Central memory CD8-positive, alpha-beta T cell (primary cell): ENCODE data around the gene ADARB1.

ENCODE experiments used
- ATAC-seq: fragments of 150-1000 bp; cut with Tn5 transposase; replicated peaks from 2 replicates; pipeline ENCODE4 v1.10.0; 2022; ENCODE audit warnings: mild to moderate bottlenecking, moderate FRiP score, moderate number of reproducible peaks; ENCODE audit not compliant: poor library complexity, severe bottlenecking; ENCODE audit errors: extremely low read depth
- DNase-seq, 2 donors: peaks; one replicate each; pipeline ENCODE4 v3.0.0; 2021; ENCODE audit warnings: low spot score in 2 of 2
- H3K27ac Mint-ChIP-seq: one replicate; pipeline ENCODE4 v1.8.0; 2022; ENCODE audit warnings: low read depth, mild to moderate bottlenecking, moderate library complexity, mixed read lengths
- H3K27me3 Mint-ChIP-seq: one replicate; pipeline ENCODE4 v1.8.0; 2022; ENCODE audit warnings: mixed read lengths
- H3K36me3 Mint-ChIP-seq: one replicate; pipeline ENCODE4 v1.8.0; 2022; ENCODE audit warnings: mild to moderate bottlenecking, moderate library complexity, mixed read lengths; ENCODE audit not compliant: insufficient read depth
- H3K4me1 Mint-ChIP-seq: one replicate; pipeline ENCODE4 v1.8.0; 2022; ENCODE audit warnings: mixed read lengths
- H3K4me3 Mint-ChIP-seq: one replicate; pipeline ENCODE4 v1.8.0; 2022; ENCODE audit warnings: mild to moderate bottlenecking, moderate library complexity, mixed read lengths
- H3K9me3 Mint-ChIP-seq: one replicate; pipeline ENCODE4 v1.8.0; 2022; ENCODE audit warnings: mixed read lengths

Gene ADARB1

DNA sequence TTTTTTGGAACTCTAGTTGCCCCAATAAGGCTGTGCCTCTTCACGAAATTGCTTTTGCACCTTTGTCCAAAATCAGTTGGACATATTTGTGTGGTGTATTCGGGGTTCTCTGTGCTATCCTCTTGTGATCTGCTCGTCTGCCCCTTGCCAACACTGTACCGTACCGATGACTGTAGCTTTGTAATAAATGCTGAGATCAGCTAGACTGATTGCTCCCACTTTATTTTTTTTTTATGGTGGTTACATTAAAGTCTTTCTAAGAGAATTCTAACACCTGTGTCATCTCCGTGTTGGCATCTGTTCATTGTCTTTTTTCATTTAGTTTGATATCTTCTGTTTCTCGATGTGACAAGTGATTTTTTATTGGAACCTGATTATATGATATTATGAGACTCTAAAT lies 94.1 kb downstream of the ADARB1 start:
- H3K27ac Mint-ChIP-seq = no peak overlapping the region
- peaks cover 4% of the 10 kb centered on the region for H3K36me3 Mint-ChIP-seq

GRCh38 chr21:45169001-45169400 lies 94.6 kb downstream of the ADARB1 start:
- no peak for ATAC-seq
- Mint-ChIP-seq H3K27me3 (no peaks in the 10 kb centered on the region), H3K4me1 (peaks cover 23% of the 10 kb centered on the region), H3K27ac (no peak overlapping the region), H3K9me3 (no peaks in the 10 kb centered on the region), H3K36me3 (peaks cover 4% of the 10 kb centered on the region), H3K4me3 (no peak overlapping the region)
- no peak for DNase-seq

More for the DNA sequence above, 94.1 kb downstream of the ADARB1 start:
- DNase-seq (no peak), ATAC-seq (no peak)
- no peak overlapping the region for H3K4me3 Mint-ChIP-seq
- peaks cover 23% of the 10 kb centered on the region for H3K4me1 Mint-ChIP-seq
- H3K27me3 Mint-ChIP-seq = no peaks in the 10 kb centered on the region
- H3K9me3 Mint-ChIP-seq = no peaks in the 10 kb centered on the region

DNA sequence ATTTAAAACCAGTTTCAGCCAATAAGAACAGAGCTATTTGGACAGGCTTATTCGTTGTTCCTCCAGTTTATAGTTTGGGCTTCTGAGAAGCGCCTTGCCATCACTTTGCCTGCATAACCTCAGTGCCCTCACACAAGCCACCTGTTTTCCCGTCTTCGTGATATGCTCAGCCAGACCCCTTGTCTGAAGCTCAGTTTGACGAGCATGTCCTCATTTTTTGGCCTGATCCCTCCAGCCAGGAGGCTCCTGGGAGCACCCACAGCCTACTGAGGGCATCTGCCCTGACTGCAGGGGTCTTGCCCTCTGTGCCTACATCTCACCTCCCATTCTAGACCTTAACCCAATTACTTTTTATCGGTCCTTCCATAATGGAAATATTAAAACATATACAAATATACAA lies 95.3 kb downstream of the ADARB1 start:
- no peak for ATAC-seq

GRCh38 chr21:45170987-45171386 lies 96.6 kb downstream of the ADARB1 start:
- Mint-ChIP-seq H3K27me3 (no peaks in the 10 kb centered on the region), H3K4me3 (no peak overlapping the region), H3K27ac (no peak overlapping the region), H3K36me3 (peaks cover 4% of the 10 kb centered on the region), H3K9me3 (no peaks in the 10 kb centered on the region), H3K4me1 (peaks cover 23% of the 10 kb centered on the region)
- DNase-seq = no peak
- no peak for ATAC-seq

More for the DNA sequence above, 95.3 kb downstream of the ADARB1 start:
- Mint-ChIP-seq H3K27me3 (no peaks in the 10 kb centered on the region), H3K36me3 (peaks cover 4% of the 10 kb centered on the region), H3K4me3 (no peak overlapping the region), H3K9me3 (no peaks in the 10 kb centered on the region), H3K27ac (peak overlapping the region; percentile 68), H3K4me1 (peaks cover 23% of the 10 kb centered on the region)
- DNase-seq = no peak

DNA sequence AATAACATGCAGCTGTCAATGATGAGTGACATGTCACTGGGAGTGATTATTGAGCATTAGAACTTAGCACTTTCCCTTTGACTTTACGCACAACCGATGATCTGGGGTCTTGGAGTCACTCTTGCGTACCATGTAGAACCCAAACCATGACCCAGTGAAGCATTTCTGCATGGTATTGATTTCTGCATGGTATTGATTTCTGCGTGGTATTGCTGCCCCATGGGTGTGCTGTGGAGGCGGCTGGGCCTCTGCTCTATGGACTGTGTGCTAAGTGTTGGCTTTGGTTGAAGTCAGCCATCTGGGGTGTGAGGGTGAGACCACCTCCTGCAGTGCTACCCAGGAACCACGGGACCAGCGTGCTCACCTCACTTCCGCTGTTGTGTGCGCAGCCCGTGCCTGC lies 98.0 kb downstream of the ADARB1 start:
- Mint-ChIP-seq H3K9me3 (no peaks in the 10 kb centered on the region), H3K27me3 (no peaks in the 10 kb centered on the region), H3K4me1 (peaks cover 23% of the 10 kb centered on the region), H3K36me3 (peaks cover 4% of the 10 kb centered on the region), H3K27ac (no peak overlapping the region), H3K4me3 (no peak overlapping the region)
- ATAC-seq = no peak
- no peak for DNase-seq

- no peak for ATAC-seq
- Mint-ChIP-seq H3K27me3 (no peaks in the 10 kb centered on the region), H3K36me3 (peaks cover 9% of the 10 kb centered on the region), H3K4me3 (no peak overlapping the region), H3K9me3 (no peaks in the 10 kb centered on the region), H3K27ac (no peak overlapping the region), H3K4me1 (peaks cover 5% of the 10 kb centered on the region)
- no peak for DNase-seq
Measured at GRCh38 chr21:45175326-45176095, 101.1 kb downstream of the ADARB1 start.

DNA sequence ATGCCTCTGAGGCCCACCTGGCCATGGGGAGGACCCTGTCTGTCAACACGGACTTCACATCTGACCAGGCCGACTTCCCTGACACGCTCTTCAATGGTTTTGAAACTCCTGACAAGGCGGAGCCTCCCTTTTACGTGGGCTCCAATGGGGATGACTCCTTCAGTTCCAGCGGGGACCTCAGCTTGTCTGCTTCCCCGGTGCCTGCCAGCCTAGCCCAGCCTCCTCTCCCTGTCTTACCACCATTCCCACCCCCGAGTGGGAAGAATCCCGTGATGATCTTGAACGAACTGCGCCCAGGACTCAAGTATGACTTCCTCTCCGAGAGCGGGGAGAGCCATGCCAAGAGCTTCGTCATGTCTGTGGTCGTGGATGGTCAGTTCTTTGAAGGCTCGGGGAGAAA lies 101.8 kb downstream of the ADARB1 start:
- no peaks in the 10 kb centered on the region for H3K27me3 Mint-ChIP-seq
- peaks cover 11% of the 10 kb centered on the region for H3K36me3 Mint-ChIP-seq
- H3K27ac Mint-ChIP-seq = no peak overlapping the region
- no peaks in the 10 kb centered on the region for H3K9me3 Mint-ChIP-seq
- no peak overlapping the region for H3K4me3 Mint-ChIP-seq
- no peak for ATAC-seq
- peaks cover 2% of the 10 kb centered on the region for H3K4me1 Mint-ChIP-seq
- DNase-seq = no peak

- no peaks in the 10 kb centered on the region for H3K4me1 Mint-ChIP-seq
- H3K27ac Mint-ChIP-seq = peak overlapping the region; percentile 65
- H3K9me3 Mint-ChIP-seq = no peaks in the 10 kb centered on the region
- no peaks in the 10 kb centered on the region for H3K27me3 Mint-ChIP-seq
- peaks cover 12% of the 10 kb centered on the region for H3K36me3 Mint-ChIP-seq
- no peak for DNase-seq
- H3K4me3 Mint-ChIP-seq = no peak overlapping the region
- no peak for ATAC-seq
Measured at GRCh38 chr21:45177039-45177438, 102.7 kb downstream of the ADARB1 start.

DNA sequence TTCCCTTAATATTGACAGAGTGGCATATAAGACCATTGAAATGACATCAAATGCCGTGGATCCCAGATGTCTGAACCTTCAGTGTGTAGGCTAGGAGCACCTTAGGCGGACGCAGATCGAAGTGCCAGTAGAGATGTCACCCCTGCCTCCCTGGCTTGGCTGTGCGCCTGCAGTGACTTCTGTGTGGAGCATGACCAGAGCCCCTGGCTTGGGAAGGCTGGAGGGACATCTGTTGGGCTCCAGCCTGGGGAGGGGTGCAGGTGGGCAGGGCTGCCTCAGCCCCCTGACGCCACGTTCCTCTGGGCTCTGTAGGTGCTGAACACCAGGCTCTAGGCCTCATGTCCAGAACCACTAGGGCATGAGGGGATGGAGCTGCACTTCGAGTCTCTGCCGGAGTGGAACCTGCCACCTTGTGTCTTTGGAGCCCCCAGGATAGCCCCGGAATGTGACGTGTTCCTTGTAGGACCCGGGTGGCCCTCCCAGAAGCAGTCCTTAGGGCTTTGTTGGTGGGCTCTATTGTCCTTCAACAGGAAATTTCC lies 103.8 kb downstream of the ADARB1 start:
- H3K4me1 Mint-ChIP-seq = no peaks in the 10 kb centered on the region
- DNase-seq (no peak), ATAC-seq (no peak)
- H3K36me3 Mint-ChIP-seq = peaks cover 12% of the 10 kb centered on the region
- no peak overlapping the region for H3K27ac Mint-ChIP-seq
- H3K9me3 Mint-ChIP-seq = no peaks in the 10 kb centered on the region
- H3K27me3 Mint-ChIP-seq = no peaks in the 10 kb centered on the region
- no peak overlapping the region for H3K4me3 Mint-ChIP-seq

GRCh38 chr21:45178971-45179370 lies 104.6 kb downstream of the ADARB1 start:
- DNase-seq (no peak), ATAC-seq (no peak)
- no peaks in the 10 kb centered on the region for H3K4me1 Mint-ChIP-seq
- no peak overlapping the region for H3K4me3 Mint-ChIP-seq
- H3K27me3 Mint-ChIP-seq = no peaks in the 10 kb centered on the region
- no peaks in the 10 kb centered on the region for H3K9me3 Mint-ChIP-seq
- H3K27ac Mint-ChIP-seq = peak overlapping the region; percentile 36
- H3K36me3 Mint-ChIP-seq = peaks cover 12% of the 10 kb centered on the region

- H3K36me3 Mint-ChIP-seq = peaks cover 13% of the 10 kb centered on the region
Measured at GRCh38 chr21:45179568-45180245, 105.3 kb downstream of the ADARB1 start.

DNA sequence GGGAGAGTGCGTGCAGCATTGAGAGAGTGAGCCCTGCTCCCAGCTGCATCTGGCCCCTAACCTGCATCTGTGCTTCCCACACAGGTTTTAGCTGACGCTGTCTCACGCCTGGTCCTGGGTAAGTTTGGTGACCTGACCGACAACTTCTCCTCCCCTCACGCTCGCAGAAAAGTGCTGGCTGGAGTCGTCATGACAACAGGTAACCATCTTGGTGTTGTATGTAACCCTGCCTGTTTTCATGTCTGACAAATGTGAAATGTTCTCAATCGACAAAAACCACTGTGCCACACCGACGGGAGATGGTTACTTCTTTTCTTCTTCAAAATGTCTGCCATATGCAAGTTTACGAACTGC lies 105.8 kb downstream of the ADARB1 start:
- no peaks in the 10 kb centered on the region for H3K4me1 Mint-ChIP-seq
- no peaks in the 10 kb centered on the region for H3K9me3 Mint-ChIP-seq
- no peak overlapping the region for H3K27ac Mint-ChIP-seq
- no peak for DNase-seq
- H3K4me3 Mint-ChIP-seq = no peak overlapping the region
- H3K27me3 Mint-ChIP-seq = no peaks in the 10 kb centered on the region
- peaks cover 18% of the 10 kb centered on the region for H3K36me3 Mint-ChIP-seq
- no peak for ATAC-seq

More at GRCh38 chr21:45179568-45180245, 105.3 kb downstream of the ADARB1 start:
- ATAC-seq (no peak), DNase-seq (no peak)
- no peak overlapping the region for H3K4me3 Mint-ChIP-seq
- H3K4me1 Mint-ChIP-seq = no peaks in the 10 kb centered on the region
- no peaks in the 10 kb centered on the region for H3K27me3 Mint-ChIP-seq
- no peaks in the 10 kb centered on the region for H3K9me3 Mint-ChIP-seq
- H3K27ac Mint-ChIP-seq = no peak overlapping the region

- Mint-ChIP-seq H3K4me3 (no peak overlapping the region), H3K36me3 (peaks cover 34% of the 10 kb centered on the region), H3K27me3 (no peaks in the 10 kb centered on the region), H3K4me1 (no peaks in the 10 kb centered on the region), H3K9me3 (peaks cover 10% of the 10 kb centered on the region), H3K27ac (no peak overlapping the region)
- DNase-seq (no peak), ATAC-seq (no peak)
Measured at GRCh38 chr21:45182958-45183357, 108.6 kb downstream of the ADARB1 start.
